Gastrocnemius medialis (tissue), 4 donors: ENCODE measurements around the gene TAX1BP3.

Experiments
- POLR2A ChIP-seq, 2 donors: fragments of 450-650 bp; IDR thresholded peaks; one replicate each; pipeline ENCODE4 v1.6.1; 2017; ENCODE audit warnings: antibody characterized with exemption in 2 of 2, mild to moderate bottlenecking in 2 of 2, moderate library complexity in 2 of 2
- TF ChIP-seq, protein P1 (sequence below), 5 experiments: fragments of 450-650 bp in 3 of 5; fragments of 200-600 bp in 2 of 5; sonication (generic) in 2 of 5; IDR thresholded peaks in 4 of 5; conservative IDR thresholded peaks in 1 of 5; 1 replicate in 4 of 5; 2 replicates in 1 of 5; pipeline ENCODE4 v1.5.1; 2016 to 2019; ENCODE audit warnings: antibody characterized with exemption in 5 of 5, mild to moderate bottlenecking in 3 of 5, moderate library complexity in 3 of 5

DNA sequence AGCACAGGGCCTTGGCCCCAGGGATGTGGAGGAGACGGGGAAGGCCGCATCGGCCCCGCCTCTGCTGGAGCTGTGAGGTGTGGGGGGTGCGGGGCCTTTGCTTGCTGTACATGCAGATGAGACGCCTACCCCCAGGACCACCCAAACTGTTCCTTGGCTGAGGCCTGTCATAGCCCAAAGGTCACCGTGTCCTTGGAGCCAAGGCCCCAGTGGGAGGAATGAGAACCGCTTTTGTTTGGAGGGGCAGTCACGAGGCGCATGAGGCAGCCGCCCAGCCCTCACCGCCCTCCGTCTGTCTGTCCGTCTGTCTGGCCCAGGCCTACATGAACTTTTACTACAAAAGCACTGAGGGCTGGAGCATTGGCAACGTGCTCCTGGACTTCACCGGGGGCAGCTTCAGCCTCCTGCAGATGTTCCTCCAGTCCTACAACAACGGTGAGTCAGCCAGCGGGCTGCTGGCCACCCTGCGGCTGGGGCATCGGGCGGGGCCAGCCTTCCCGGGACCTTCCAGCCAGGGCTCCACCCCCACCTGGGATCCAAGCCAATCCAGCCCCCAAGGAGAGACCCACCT is 8.8 kb downstream of the TAX1BP3 start:
- no peak for TF ChIP-seq POLR2A (IDR thresholded peaks at IDR 0.05)
- TF ChIP-seq, protein P1, sequence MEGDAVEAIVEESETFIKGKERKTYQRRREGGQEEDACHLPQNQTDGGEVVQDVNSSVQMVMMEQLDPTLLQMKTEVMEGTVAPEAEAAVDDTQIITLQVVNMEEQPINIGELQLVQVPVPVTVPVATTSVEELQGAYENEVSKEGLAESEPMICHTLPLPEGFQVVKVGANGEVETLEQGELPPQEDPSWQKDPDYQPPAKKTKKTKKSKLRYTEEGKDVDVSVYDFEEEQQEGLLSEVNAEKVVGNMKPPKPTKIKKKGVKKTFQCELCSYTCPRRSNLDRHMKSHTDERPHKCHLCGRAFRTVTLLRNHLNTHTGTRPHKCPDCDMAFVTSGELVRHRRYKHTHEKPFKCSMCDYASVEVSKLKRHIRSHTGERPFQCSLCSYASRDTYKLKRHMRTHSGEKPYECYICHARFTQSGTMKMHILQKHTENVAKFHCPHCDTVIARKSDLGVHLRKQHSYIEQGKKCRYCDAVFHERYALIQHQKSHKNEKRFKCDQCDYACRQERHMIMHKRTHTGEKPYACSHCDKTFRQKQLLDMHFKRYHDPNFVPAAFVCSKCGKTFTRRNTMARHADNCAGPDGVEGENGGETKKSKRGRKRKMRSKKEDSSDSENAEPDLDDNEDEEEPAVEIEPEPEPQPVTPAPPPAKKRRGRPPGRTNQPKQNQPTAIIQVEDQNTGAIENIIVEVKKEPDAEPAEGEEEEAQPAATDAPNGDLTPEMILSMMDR (IDR thresholded peaks at IDR 0.05 in 4 of 5, conservative IDR thresholded peaks at IDR 0.05 in 1 of 5) = peak in 1 of 5 experiments; percentile 26
